ENCODE data around the gene FXYD2.

Gene FXYD2

DNA sequence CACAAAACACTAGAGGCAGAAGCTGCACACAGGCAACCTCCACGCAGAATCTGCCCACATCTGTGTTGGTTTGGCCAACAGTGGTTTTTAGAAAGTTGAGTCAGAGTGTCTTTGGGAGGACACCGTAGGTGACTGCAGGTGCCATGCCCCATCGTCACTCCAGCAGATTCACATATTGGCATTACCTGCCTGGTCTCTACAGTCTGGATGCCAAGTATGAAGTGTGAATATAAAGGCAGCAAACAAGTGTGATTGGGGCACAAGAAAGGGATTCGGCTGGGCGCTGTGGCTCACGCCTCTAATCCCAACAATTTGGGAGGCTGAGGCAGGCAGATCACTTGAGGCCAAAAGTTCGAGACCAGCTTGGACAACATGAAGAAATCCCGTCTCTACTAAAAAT lies 11.0 kb upstream of the FXYD2 start:
- no peak for DNase-seq (ENCODE audit: low read depth in 2 of 2)

DNA sequence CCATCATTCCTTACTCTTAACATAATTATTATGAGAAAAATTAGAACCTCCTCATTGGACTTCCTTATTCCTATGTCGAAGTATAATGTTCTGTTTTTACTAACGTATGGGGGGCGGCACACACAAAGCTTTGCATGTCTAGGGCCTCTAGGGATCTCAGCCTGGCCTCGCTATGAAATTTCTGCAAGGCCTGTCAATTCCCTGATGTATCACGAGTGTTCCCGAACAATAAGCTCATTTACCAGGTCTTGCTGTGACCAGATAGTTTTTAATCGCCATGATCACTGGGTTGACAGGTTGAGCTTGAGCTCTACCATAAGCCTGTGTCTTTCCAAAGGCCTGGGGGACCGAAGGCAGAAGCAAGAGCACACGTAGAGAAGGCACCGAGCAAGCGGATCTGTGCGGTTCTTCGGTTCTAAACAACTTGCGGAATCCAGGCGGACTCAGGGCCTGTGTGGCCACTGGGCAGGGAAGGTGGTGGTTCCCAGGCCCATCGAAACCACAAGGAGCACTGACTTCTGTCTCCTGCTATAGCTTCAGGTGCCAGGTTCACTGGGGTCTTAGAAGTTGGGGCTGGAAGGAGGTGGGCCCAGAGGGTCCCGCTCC lies 10.4 kb upstream of the FXYD2 start:
- no peak for DNase-seq (ENCODE audit: low read depth in 2 of 2)

DNA sequence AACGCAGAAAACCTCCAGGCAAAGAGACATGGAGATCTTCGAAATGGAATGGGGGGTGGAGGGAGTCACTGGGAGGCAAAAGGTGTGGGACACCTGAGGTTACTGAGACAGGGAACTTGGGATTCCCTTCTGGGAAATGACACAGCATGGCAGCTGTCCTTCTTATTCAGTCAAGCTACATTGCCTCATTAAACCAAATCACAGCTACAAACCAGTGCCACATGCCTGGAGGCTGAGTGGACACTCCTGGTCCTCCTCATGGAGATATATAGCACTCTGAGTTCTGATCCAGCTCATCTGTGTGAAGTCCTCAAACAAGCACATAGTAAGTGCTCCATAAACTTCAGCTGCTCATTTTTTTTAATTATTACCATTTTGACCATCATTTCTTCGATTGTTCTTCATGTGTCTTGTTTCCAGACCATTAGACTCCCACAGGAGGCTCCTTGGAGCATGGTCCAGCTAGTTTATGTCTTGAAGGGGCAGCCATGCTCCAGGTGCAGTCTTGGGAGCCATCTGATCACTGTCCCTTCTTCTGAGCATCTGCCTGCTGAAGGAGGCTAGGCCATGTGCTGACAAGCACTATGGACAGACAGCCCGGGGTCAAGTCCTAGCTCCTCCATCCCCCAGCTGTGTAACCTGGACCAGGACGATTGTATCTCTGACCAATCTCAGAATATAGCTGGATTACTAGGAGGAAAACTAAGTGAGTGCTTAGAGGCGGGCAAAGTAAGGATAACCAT lies 9.7 kb upstream of the FXYD2 start:
- DNase-seq (ENCODE audit: low read depth in 2 of 2), result no peak

DNA sequence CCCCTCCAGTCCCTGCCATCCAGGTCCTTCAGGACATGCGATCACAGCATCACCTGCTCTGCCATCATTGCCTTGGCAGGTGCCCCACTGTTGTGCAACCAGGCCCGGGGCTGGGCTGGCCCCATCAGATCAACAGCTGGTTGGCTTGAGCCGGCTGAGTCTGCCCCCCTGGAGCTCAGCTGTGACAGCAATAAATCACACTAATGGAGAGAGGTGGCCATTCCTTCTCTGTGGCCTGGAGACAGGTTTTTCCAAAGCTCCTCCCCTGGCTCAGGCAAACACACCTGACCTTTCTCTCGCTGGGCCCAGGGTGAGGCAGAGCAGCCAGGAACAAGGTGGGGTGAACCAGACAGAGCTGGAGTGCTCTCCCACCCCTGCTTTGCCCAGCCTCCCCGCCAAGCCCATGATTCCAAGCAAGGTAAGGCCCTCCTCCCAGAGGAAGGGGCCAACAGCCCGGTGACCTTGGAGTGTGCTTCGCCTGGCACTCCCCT lies 8.9 kb upstream of the FXYD2 start:
- no peak for DNase-seq (ENCODE audit: low read depth in 2 of 2)

DNA sequence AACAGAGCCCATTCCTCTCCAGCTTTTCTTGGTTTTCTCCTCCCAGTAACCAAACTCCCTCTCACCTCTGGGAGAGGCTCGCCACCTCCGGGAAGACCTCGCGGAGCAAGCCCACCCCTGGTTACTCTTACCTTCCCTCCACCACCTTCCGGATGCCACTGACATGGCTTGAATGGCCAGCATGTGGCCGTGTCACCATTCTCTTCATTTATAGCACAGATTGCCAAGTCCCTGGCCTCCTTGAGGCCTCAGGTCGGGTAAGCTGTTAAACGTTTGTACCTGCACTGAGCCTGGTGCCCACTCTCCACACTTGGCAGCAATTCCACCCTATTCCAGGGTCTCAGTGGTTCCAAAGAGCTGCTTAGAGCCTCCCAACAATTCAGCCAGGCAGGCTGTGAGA lies 8.0 kb upstream of the FXYD2 start:
- no peak for DNase-seq (ENCODE audit: low read depth in 2 of 2)

DNA sequence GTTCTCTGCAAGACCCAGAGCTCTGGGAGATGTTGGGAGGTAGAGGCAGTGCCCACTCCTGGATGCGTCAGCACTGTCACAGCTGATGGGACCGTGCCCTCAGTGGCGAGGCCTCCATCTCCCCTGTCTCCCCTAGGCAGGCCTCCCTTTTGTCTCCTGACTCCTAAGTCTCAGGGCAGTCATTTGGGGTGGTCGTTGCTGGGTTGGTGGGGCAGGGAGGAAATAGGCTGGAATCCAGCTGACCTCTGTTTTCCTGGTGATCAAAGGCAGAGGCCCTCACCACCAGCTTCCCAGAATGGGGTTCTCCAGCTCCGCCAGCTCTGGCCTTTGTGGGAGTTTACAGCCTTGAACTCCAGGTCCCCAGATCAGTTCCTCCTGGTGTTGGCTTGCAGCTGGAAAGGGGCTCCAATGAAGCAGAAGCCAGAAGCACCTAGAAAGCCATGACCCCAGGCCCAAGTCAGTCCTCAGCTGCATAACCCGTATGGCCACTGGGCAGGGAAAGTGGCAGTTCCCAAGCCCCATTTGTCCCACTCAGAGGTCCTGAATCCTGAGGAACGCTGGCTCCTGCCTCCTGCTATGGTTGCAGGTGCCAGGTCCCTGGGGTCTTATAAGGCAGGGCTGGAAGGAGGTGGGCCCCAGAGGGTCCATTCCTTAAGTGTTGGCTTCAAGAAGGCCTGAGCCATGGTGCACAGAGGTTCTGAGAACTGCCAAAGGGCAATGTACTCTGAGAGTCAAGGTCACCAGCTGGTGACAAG lies 7.3 kb upstream of the FXYD2 start:
- DNase-seq (ENCODE audit: low read depth in 2 of 2), result no peak

DNA sequence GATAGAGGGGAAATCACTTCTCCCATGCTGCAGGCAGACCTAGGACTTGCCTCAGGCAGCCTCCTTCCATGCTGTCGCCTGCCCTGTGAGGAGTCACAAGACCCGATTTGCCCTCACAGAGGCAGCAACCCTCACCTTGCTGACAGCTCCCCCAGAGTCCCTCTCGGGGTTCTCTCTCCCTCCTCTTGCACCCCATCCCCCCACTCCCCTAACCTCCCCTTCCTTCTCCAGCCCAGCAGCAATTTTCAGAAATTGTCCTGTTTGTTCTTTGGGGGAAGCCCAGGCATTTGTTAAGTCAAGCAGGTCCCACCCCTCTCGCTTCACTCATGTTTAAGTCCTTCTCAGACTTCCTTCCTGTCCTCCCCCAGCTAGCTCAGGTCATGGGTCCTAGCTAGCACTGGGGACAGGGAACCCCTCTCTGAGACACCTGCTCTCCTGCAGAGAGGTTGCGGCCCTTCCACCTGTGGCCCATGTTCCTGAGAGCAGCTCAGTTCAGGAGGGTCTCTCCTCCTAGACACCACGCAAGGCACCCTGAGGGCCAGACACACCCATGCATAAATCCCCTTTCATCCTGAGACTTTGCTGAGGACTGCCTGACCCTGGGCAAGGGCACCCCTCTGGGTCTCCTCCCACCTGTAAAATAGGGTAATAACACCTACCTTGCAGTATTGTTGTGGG lies 6.3 kb upstream of the FXYD2 start:
- no peak for DNase-seq (ENCODE audit: low read depth in 2 of 2)

DNA sequence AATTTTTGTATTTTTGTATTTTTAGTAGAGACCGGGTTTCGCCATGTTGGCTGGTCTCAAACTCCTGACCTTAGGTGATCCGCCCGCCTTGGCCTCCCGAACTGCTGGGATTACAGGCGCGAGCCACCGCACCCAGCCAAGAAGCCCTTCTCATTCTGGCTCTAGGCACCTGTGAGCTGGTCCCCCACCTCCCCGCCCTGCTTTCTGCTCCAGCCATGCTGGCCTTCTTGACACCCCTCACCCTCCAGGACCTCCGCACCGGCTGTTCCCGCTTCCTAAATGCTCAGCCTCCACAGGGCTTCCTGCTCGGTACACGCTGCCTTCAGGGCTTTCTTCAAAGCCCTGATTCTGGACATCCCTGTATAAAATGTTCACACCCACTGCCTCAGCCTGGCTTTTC lies 5.5 kb upstream of the FXYD2 start:
- no peak for DNase-seq (ENCODE audit: low read depth in 2 of 2)

DNA sequence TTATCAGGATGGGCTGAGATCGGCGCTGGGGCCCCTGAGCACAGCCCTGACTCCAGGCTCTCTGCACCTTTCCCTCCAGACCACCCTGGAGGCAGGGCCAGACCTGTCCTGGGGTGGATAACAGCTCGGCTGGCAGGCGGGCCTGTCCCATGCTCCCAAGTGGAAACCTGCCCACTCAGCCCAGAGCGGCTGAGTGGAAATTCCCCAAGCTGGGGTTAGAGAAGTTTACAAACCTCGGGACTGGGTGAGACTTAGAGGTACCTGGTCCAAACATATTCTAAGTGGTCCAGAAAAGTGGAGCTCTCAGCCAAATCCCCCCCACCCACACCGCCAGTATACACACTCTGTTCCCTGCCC lies 4.8 kb upstream of the FXYD2 start:
- no peak for DNase-seq (ENCODE audit: low read depth in 2 of 2)

DNA sequence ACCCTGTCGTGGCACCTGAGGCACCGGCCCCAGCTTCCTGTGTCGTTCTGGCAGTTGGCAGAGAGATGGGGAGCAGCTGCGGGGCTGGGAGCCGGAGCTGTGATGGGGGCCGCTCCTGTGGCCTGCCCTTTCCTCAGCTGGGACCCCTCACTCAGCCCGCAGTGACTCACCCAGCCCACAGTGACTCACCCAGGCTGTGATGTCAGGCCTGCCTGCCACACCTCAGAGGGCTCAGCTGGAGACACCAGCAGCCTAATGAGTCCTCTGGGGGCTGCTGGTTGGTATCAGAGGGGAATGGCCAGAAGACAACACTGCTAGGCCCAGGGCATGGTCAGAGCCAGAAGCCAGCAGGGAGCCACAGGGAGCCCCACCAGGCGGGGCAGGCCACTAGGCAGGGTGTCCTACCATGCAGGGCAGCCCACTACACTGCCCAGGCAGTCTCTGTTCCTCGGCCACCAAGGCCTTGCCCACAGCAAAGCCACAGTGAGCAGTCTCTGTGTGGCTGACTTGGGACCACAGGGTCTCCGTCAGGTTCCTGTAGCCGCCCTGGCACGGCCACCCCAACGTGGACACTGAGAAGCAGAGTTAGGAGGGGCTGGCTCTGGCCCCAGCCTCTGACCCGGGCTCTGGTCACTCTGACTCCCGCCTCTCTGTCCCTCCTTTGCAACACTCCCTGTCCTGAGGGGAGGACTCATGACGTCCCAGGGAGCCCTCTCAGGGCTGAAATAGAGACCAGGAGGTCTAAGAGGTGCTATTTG lies 4.2 kb upstream of the FXYD2 start:
- DNase-seq (ENCODE audit: low read depth in 2 of 2), result peak; percentile 89 to 92

DNA sequence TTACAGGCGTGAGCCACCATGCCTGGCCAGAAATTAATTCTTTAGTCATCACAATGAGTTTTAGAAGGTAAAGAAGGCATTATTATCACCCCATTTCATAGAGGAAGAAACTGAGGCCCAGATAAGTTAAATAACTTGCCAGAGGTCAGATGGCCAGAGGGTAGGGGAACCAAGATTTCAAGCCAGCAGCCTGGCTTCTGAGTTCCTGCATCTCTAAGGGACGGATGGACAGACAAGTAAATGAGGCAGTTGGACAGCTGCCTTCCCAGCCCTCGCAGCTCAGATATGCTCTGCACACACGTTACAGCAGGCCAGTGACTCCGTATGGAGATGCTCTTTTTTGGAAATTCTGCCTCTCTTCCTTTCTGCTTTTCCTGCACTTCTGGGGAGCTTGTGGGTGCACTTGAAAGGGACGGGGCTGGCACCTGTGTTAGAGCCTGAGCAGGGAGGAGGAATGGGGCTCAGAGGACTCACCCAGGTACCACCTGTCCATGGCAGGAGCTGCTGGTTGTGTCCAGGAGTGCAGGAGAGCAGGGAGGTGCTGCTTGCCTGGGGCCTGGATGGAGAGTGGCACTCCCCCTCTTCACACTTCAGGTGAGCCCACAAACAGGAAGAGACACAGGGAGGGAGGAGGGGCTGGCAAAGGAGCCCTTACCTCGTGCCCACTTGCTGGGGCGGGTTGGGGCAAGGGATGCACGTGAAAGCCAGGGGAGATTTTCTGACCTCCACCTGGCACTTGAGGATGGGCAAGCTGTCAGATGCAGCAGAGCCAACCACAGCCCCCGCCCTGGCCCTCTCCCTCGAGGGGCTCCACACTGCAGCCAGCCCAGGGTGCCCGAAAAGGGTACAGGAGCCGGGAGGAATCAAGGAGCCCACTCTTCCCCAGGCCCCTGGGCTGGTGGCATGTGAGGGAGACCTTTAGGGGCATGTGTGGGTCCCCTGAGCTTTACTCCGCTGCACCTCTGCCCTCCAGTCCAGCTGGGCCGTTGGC lies 3.3 kb upstream of the FXYD2 start:
- no peak for DNase-seq (ENCODE audit: low read depth in 2 of 2)

DNA sequence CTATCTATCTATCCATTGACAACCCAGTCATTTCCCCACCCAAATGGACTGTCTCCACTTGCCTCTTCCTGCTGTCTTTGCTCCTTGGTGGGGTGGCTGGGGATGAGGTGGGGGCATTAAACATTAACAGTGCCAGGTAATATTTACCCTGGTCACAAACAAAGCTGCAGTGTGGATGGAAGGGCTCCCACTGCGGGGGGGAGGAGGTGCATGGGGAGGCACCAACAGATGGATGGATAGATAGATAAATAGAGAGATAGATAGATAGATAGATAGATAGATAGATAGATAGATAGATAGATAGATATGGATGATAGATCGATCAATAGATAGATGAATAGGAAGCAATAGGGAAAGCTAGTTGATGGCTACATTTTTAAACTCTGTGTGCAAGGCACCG lies 2.3 kb upstream of the FXYD2 start:
- DNase-seq (ENCODE audit: low read depth in 2 of 2), result no peak

DNA sequence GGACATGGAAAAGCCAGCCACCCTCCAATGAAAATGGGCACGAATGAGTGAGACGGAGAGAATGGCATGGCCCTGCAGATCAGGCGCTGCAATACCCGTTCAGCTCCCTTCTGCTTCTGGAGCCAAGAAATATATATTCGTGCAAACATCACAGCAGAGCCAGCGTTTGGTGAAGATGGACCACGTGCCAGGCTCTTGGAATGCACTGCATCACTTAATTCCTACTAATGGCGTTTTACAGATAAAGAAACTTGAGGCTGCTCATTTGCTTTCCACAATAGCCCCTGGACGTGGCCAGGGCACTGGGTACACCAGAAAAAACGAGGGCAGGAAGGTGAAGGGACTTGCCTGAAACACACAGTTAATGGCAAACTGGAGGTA lies 1.6 kb upstream of the FXYD2 start:
- no peak for DNase-seq (ENCODE audit: low read depth in 2 of 2)

DNA sequence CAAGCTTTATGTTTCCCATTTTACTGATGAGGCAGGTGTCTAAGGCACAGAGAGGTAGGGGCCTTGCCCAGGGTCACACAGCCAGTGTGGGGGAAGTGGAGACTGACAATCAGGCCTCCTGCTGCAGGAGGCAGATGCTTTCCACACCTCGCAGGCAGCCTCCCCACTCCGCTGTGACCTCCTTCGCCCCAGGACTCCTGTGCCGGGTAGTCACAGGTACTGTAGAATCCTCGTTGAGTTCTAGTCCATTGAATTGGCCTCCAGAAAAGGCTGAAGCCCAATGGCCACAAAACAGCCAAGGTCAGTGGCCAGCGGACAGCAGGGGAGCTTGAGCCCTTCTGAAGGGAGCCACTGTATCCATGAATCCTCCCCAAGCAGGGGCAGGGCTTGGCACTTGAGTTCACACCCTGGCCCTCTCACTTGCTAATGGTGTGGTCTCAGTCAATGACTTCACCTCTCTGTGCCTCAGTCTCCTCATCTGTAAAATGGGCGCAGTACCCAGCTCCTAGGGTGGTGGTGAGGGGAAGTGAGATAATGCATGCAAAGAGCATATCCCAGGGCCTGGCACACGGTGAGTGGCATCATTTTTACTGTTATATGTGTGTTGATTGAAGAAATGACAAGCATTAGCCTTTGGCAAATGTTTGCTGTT lies 1.1 kb upstream of the FXYD2 start:
- no peak for DNase-seq (ENCODE audit: low read depth in 2 of 2)

DNA sequence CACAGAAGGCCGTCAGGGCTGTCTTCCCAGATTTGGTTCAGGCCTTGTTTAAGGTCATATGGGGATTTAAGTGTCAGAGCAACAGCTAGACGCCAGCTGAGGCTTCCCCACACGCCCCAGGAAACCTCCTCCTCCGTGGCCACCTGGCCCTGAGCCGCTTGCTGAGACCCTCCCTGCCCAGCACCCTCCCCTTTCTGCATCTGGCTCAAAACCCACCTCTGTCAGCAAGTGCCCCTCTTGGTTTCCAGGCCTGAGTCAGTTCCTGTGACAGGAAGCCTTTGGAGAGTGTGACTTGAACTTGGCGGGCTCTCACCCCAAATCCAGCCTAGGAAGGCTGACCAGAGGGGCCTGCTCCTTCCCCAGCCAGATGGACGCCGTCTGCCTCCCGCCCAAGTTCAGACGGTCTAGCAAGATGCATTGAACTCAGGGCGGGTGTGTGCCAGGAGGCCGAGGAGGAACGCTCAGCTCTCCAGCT lies 561 bp downstream of the FXYD2 start:
- no peak for DNase-seq (ENCODE audit: low read depth in 2 of 2)

DNA sequence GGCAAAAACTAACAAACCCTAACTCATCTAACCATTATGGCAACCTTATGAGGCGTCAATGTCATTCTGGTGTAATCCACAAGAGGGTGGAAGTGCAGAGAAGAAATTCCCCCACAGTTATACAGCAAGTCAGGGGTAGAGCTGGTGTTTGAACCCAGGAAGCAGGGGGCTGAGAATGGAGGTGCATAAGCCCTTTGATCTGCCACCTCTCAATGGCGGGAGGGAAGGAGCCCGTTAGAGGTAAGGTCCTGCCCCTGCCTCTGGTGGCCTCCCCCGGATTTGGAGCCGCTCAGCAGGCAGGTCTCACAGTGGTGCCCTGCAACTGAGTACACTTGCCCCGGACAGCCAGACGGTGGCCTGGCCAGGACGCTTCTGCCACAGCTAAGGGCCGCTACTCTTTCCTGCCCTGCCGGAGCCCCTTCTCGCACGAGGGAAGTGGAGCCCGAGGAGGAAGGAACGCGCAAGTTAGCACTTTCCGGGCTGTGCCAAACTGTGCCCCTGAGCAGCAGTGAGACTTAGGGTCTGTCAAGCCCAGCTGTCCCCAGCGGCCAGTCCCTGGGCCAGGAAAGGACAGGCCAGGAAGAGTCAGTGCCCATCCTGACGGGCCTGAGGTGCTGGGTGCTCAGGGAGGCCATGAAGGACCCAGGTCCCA lies 1.1 kb downstream of the FXYD2 start:
- no peak for DNase-seq (ENCODE audit: low read depth in 2 of 2)

DNA sequence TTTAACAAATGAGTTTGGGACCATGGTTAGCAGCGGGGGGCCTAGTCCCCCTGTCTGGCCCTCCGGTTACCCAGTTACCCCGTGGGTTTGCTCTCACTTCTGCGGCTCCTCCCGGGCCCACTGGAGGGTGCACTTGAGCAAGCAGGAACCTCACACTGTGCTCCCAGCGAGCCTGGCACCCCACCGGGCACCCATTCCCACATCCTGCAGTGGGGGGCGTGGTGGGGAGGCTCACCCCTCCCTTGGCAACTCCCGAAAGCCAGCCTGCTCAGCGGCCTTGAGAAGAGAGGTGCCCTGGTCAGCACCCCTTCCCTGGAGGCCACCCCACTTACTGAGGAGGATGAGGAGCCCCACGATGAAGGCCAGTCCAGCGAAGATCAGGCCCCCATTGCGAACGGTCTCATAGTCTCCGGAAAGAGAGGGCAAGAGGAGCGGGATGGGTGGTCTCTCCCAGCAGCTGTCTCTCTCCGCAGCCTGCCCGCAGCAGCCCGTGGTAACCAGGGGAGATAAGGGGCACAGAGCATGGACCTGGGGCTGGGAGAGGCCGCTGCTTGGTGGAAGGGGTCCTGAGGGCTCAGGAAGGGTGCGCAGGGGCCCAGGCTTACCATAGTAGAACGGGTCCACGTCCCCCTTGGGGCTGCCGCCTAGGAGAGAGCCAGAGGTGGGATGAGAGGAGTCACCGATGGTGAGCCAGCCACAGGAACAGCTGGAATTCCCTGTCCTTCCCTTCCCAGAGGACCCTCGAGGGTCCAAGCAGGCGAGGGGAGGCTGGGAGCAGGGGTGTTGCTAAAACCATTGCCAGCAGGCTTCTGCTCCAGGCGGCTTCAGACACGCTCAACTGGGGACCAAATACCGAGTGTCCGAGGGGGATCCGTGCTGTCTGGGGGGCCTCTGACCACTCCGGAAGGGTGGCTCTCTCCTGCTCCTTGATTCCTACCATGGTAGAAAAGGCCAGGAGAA lies 2.2 kb downstream of the FXYD2 start:
- no peak for DNase-seq (ENCODE audit: low read depth in 2 of 2)

DNA sequence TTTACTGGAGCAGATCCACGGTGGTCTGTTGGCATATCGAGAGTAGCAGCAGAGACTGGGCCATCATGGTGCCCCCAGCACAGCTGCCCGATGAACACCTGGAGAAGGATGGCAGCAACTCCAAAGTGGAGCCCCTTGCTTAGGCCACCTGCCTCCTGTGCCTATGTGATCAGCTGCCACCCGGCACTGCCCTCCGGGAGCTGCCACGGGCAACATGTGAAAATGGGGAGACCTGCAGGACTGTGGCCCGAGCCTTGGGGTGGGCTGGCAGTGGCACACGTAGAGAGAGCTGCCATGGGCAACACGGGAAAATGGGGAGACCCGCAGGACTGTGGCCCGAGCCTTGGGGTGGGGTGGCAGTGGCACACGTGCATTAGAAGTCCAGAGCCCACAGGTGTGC lies 3.1 kb downstream of the FXYD2 start:
- no peak for DNase-seq (ENCODE audit: low read depth in 2 of 2)
